PC-3 (cell line): ENCODE measurements around the gene C1orf105. TPM values are rescaled to one million over a fixed set of nuclear protein-coding genes. Genes with fewer than 3 reads are reported as not detected.

Source experiments
- ATAC-seq: fragments of 200-7000 bp; cut with Tn5 transposase; 2 replicates; pipeline ENCODE4 v1.9.1; 2020; ENCODE audit warnings: mild to moderate bottlenecking, moderate library complexity
- BruUV-seq: library from RNA; stranded (reverse); fragments of 400-500 nt; replicated peaks from 2 replicates; lab custom pipeline; 2021; lab: Mats Ljungman, UMichigan
- CTCF ChIA-PET: fragments of 300-600 bp; sonication (Branson Sonifier 250); formaldehyde crosslinking; loops from one replicate; lab custom pipeline; 2022; ENCODE audit warnings: antibody characterized with exemption; lab: Charles Lee
- POLR2A ChIA-PET: fragments of 300-600 bp; sonication (Branson Sonifier 250); formaldehyde crosslinking; loops from one replicate; lab custom pipeline; 2022; ENCODE audit warnings: antibody characterized with exemption; ENCODE audit not compliant: unreplicated experiment; lab: Charles Lee
- DNase-seq: peaks from one replicate; pipeline ENCODE4 v3.0.0-alpha.2; 2015
- H2AFZ ChIP-seq: fragments of 300-600 bp; sonication (generic); 2 replicates; pipeline ENCODE4 v1.6.0; 2016; ENCODE audit warnings: antibody characterized with exemption, low read length
- H3F3A ChIP-seq: fragments of 300-600 bp; sonication (generic); one replicate; pipeline ENCODE4 v1.6.0; 2017; ENCODE audit warnings: antibody characterized with exemption, low read length, control low read depth, mild to moderate bottlenecking; ENCODE audit not compliant: unreplicated experiment
- H3K27ac ChIP-seq: fragments of 300-600 bp; sonication (generic); 2 replicates; pipeline ENCODE4 v1.5.1; 2016; ENCODE audit warnings: mild to moderate bottlenecking, low read length
- H3K27me3 ChIP-seq: fragments of 300-600 bp; sonication (generic); 2 replicates; pipeline ENCODE4 v1.6.1; 2016; ENCODE audit warnings: low read length, mixed read lengths
- H3K36me3 ChIP-seq: fragments of 300-600 bp; sonication (generic); 2 replicates; pipeline ENCODE4 v1.6.1; 2016; ENCODE audit warnings: low read depth, mixed run types, low read length, mixed read lengths
- H3K4me1 ChIP-seq: fragments of 300-600 bp; sonication (generic); 2 replicates; pipeline ENCODE4 v1.5.1; 2016; ENCODE audit warnings: low read length; ENCODE audit not compliant: insufficient read depth
- H3K4me2 ChIP-seq: fragments of 300-600 bp; sonication (generic); 2 replicates; pipeline ENCODE4 v1.6.0; 2016; ENCODE audit warnings: low read length
- H3K4me3 ChIP-seq: fragments of 300-600 bp; sonication (generic); 2 replicates; pipeline ENCODE4 v1.5.1; 2016; ENCODE audit warnings: mild to moderate bottlenecking, low read length, mixed read lengths
- H3K79me2 ChIP-seq: fragments of 300-600 bp; sonication (generic); 2 replicates; pipeline ENCODE4 v1.6.1; 2017; ENCODE audit warnings: low read length, mixed read lengths
- H3K9ac ChIP-seq: fragments of 300-600 bp; sonication (generic); 2 replicates; pipeline ENCODE4 v1.6.0; 2016; ENCODE audit warnings: mild to moderate bottlenecking, low read length
- H3K9me2 ChIP-seq: fragments of 300-600 bp; sonication (generic); replicated peaks from 2 replicates; pipeline ENCODE4 v1.6.1; 2016; ENCODE audit warnings: mixed run types, low read length, mixed read lengths
- H3K9me3 ChIP-seq: fragments of 300-600 bp; sonication (generic); 2 replicates; pipeline ENCODE4 v1.6.1; 2016; ENCODE audit warnings: low read length, mixed read lengths
- H4K20me1 ChIP-seq: fragments of 300-600 bp; sonication (generic); 2 replicates; pipeline ENCODE4 v1.6.1; 2016; ENCODE audit warnings: low read length, mixed read lengths
- EZH2 ChIP-seq: fragments of 300-600 bp; sonication (generic); IDR thresholded peaks from one replicate; pipeline ENCODE4 v1.6.1; 2017; ENCODE audit warnings: antibody characterized with exemption, mild to moderate bottlenecking, low read length; ENCODE audit not compliant: unreplicated experiment
- EZH2phosphoT487 ChIP-seq: fragments of 300-600 bp; sonication (generic); IDR thresholded peaks from 2 replicates; pipeline ENCODE4 v1.6.1; 2018; ENCODE audit warnings: mild to moderate bottlenecking, antibody characterized with exemption, low read length, borderline replicate concordance
- intact Hi-C: fragments of 100-400 bp; cut with micrococcal nuclease; formaldehyde crosslinking; loops from 2 replicates; pipeline ENCODE4 v1.9.0; 2023
- total RNA-seq: library from RNA; depleted of rRNA; stranded (reverse); fragments of >200 nt; gene quantifications from 2 replicates; pipeline ENCODE4 v1.2.3, GENCODE V29; 2014
- TF ChIP-seq, protein P1 (sequence below): fragments of 300-600 bp; sonication (generic); conservative IDR thresholded peaks from 2 replicates; pipeline ENCODE4 v1.5.1; 2017; ENCODE audit warnings: antibody characterized with exemption, low read depth, mild to moderate bottlenecking, low read length

The C1orf105 gene
- total RNA-seq, 1 experiment from 2014 or later, result not detected

DNA sequence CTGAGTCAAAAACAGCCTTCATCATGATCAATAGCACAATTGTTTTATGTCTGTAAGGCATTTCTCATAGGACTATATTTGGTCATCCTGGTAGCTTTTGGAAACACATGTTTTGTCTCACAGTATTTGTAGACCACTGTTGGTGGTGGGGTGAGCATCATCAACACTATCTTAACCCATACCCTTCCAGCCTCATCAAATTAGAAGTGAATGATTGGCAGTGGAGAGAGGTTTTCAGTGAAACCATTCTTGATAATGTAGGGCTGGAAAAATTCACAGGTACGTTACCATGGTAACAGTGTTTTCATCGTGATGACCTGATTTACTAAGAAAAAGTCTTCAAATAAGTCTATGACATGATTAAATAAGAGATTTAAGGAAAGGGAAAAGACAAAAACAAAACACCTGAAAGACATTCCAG is 45.3 kb upstream of the C1orf105 start:
- H3K9ac ChIP-seq, result no peak overlapping the region
- H3K9me2 ChIP-seq, result 0 out of 2 replicates have a peak, but pooled peaks cover 3% of the 10 kb centered on the region
- H3K4me1 ChIP-seq, result no peaks in the 10 kb centered on the region
- no peaks in the 10 kb centered on the region for H3F3A ChIP-seq
- POLR2A ChIA-PET, result no interaction called here
- no peaks in the 10 kb centered on the region for H4K20me1 ChIP-seq
- no peak for DNase-seq
- H3K27ac ChIP-seq, result no peak overlapping the region
- CTCF ChIA-PET, result no interaction called here
- H3K9me3 ChIP-seq, result no peaks in the 10 kb centered on the region
- H3K36me3 ChIP-seq, result no peaks in the 10 kb centered on the region
- H3K27me3 ChIP-seq, result no peaks in the 10 kb centered on the region
- no peak overlapping the region for H3K4me3 ChIP-seq
- ATAC-seq, result no peak
- no peak overlapping the region for H3K4me2 ChIP-seq
- H2AFZ ChIP-seq, result no peak overlapping the region
- TF ChIP-seq EZH2phosphoT487 (no peak), EZH2 (no peak)
- TF ChIP-seq, protein P1, sequence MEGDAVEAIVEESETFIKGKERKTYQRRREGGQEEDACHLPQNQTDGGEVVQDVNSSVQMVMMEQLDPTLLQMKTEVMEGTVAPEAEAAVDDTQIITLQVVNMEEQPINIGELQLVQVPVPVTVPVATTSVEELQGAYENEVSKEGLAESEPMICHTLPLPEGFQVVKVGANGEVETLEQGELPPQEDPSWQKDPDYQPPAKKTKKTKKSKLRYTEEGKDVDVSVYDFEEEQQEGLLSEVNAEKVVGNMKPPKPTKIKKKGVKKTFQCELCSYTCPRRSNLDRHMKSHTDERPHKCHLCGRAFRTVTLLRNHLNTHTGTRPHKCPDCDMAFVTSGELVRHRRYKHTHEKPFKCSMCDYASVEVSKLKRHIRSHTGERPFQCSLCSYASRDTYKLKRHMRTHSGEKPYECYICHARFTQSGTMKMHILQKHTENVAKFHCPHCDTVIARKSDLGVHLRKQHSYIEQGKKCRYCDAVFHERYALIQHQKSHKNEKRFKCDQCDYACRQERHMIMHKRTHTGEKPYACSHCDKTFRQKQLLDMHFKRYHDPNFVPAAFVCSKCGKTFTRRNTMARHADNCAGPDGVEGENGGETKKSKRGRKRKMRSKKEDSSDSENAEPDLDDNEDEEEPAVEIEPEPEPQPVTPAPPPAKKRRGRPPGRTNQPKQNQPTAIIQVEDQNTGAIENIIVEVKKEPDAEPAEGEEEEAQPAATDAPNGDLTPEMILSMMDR, result no peak
- no peaks in the 10 kb centered on the region for H3K79me2 ChIP-seq
- BruUV-seq, result no TSS peak
- intact Hi-C loops, result no loop called here

DNA sequence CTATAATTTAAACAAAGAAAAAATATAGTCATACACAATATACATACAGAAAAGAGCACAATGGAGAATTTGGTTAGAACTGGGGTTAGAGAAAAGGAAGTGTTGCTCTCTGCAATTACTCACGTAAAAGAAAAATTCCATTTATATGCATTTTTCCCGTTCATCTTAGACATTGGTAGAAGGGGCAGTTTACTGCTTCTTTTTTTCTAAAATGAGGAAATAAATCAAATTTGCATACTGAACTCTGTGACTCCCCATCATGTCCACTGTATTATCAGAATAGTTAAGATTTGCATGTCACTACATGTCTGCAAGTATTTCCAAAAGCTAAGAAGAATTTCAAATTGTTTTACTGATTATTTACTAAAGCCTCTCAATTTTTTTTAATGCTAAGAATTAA is 44.1 kb upstream of the C1orf105 start:
- ATAC-seq (no peak), DNase-seq (no peak)
- Histone ChIP-seq H3K9me2 (0 out of 2 replicates have a peak, but pooled peaks cover 3% of the 10 kb centered on the region), H3K27me3 (no peaks in the 10 kb centered on the region), H3K4me1 (no peaks in the 10 kb centered on the region), H3K9ac (no peak overlapping the region), H3K36me3 (no peaks in the 10 kb centered on the region), H2AFZ (no peak overlapping the region), H3K4me2 (no peak overlapping the region), H4K20me1 (no peaks in the 10 kb centered on the region), H3K4me3 (no peak overlapping the region), H3K79me2 (no peaks in the 10 kb centered on the region), H3K27ac (no peak overlapping the region), H3F3A (no peaks in the 10 kb centered on the region), H3K9me3 (no peaks in the 10 kb centered on the region)
- no TSS peak for BruUV-seq
- intact Hi-C loops, result no loop called here
- ChIA-PET POLR2A (interaction anchor here (0.5 kb wide), 1 partner anchor 336 kb away, joined by 4 read pairs; no protein-coding TSS in a partner anchor), CTCF (no interaction called here)
- TF ChIP-seq EZH2, result no peak
- TF ChIP-seq, protein P1, result no peak
- TF ChIP-seq EZH2phosphoT487, result no peak

DNA sequence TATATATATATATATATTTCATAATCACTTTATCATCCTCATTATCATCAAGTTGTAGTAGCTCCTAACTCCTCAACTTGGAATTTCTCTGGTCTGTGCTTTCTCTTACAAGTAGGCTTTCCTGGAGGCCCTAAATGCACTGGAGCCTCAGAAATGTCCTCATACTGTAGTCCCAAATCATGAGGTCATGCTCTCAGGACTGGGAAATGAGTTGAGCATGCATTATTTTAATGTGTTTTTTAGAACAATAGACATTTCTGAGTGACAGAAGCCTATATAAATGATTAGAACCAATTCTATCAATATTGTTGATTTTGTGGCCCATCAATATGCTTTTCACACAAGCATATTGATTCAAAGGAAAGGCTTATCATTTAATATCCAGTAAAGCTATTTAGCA is 42.9 kb upstream of the C1orf105 start:
- no peak for DNase-seq
- TF ChIP-seq EZH2phosphoT487 (no peak), EZH2 (no peak)
- TF ChIP-seq, protein P1, result no peak

More for the DNA sequence above, 42.9 kb upstream of the C1orf105 start:
- H3K9ac ChIP-seq, result no peak overlapping the region
- no peak overlapping the region for H2AFZ ChIP-seq
- BruUV-seq, result no TSS peak
- H3K4me2 ChIP-seq, result no peak overlapping the region
- H3K4me3 ChIP-seq, result no peak overlapping the region
- H3K27me3 ChIP-seq, result no peaks in the 10 kb centered on the region
- H3F3A ChIP-seq, result no peaks in the 10 kb centered on the region
- H3K4me1 ChIP-seq, result no peaks in the 10 kb centered on the region
- no peaks in the 10 kb centered on the region for H3K36me3 ChIP-seq
- ChIA-PET CTCF (no interaction called here), POLR2A (no interaction called here)
- ATAC-seq, result no peak
- intact Hi-C loops, result no loop called here
- H3K9me3 ChIP-seq, result no peaks in the 10 kb centered on the region
- no peaks in the 10 kb centered on the region for H4K20me1 ChIP-seq
- 0 out of 2 replicates have a peak, but pooled peaks cover 3% of the 10 kb centered on the region for H3K9me2 ChIP-seq
- H3K27ac ChIP-seq, result no peak overlapping the region
- no peaks in the 10 kb centered on the region for H3K79me2 ChIP-seq
